ENCODE data around the gene ERF. TPM values are rescaled to one million over a fixed set of nuclear protein-coding genes. Genes with fewer than 3 reads are reported as not detected.

Gene ERF
- total RNA-seq, 1 experiment from 2014 or later: 17.0 TPM

DNA sequence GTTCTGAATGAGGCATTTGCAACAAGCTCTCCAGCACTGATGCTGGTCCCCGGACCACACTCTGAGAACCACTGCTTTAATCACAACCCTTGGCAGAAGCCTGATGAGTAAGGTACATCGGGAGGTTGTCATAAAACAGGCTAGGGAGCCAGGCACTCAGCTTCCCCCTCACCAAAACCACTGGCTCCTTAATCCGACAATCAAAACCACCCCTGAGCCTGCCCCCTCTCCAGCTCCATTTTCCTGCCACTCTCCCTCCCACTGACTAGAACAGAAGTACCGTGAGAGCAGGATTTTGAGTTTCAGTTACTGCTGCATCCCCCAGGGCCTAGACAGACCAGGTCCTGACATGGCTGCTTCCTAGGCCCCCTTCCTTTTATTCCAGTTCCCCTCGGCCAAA is 19.7 kb downstream of the ERF start:
- H3K79me2 ChIP-seq (ENCODE audit: low read length): peaks cover 14% of the 10 kb centered on the region

GRCh38 chr19:42234364-42234763 is 20.6 kb downstream of the ERF start:
- Histone ChIP-seq H3K27ac (ENCODE audit: low read length) (no peak overlapping the region), H4K20me1 (ENCODE audit: low read length) (no peaks in the 10 kb centered on the region), H3K36me3 (ENCODE audit: low read depth, low read length) (no peaks in the 10 kb centered on the region; the same call in 1 of the 2 replicates), H3K4me2 (ENCODE audit: low read length) (no peak overlapping the region), H2AFZ (ENCODE audit: low read length) (no peak overlapping the region), H3K9me2 (replicated peaks; ENCODE audit: low read length) (no peaks in the 10 kb centered on the region), H3K79me2 (ENCODE audit: low read length) (peaks cover 6% of the 10 kb centered on the region), H3K9me3 (ENCODE audit: low read length) (no peaks in the 10 kb centered on the region), H3K9ac (ENCODE audit: low read length) (no peak overlapping the region), H3F3A (ENCODE audit: low read length, unreplicated experiment) (no peaks in the 10 kb centered on the region), H3K27me3 (ENCODE audit: low read length) (no peaks in the 10 kb centered on the region), H3K4me3 (ENCODE audit: low read length) (no peak overlapping the region), H3K4me1 (ENCODE audit: insufficient read depth, low read length) (no peaks in the 10 kb centered on the region)
- no TSS peak for BruUV-seq (replicated peaks)
- ATAC-seq: no peak
- TF ChIP-seq EZH2 (IDR thresholded peaks at IDR 0.05; ENCODE audit: low read length, unreplicated experiment) (no peak), EZH2phosphoT487 (IDR thresholded peaks at IDR 0.05; ENCODE audit: borderline replicate concordance, low read length) (no peak)
- TF ChIP-seq, protein P1, sequence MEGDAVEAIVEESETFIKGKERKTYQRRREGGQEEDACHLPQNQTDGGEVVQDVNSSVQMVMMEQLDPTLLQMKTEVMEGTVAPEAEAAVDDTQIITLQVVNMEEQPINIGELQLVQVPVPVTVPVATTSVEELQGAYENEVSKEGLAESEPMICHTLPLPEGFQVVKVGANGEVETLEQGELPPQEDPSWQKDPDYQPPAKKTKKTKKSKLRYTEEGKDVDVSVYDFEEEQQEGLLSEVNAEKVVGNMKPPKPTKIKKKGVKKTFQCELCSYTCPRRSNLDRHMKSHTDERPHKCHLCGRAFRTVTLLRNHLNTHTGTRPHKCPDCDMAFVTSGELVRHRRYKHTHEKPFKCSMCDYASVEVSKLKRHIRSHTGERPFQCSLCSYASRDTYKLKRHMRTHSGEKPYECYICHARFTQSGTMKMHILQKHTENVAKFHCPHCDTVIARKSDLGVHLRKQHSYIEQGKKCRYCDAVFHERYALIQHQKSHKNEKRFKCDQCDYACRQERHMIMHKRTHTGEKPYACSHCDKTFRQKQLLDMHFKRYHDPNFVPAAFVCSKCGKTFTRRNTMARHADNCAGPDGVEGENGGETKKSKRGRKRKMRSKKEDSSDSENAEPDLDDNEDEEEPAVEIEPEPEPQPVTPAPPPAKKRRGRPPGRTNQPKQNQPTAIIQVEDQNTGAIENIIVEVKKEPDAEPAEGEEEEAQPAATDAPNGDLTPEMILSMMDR (conservative IDR thresholded peaks at IDR 0.05; ENCODE audit: low read depth, low read length): no peak
- ChIA-PET CTCF (no interaction called here), POLR2A (ENCODE audit: unreplicated experiment) (no interaction called here)
- no peak for DNase-seq
- intact Hi-C loops (cut with micrococcal nuclease): no loop called here

More for the DNA sequence above, 19.7 kb downstream of the ERF start:
- Histone ChIP-seq H3F3A (ENCODE audit: low read length, unreplicated experiment) (no peaks in the 10 kb centered on the region), H3K9me3 (ENCODE audit: low read length) (no peaks in the 10 kb centered on the region), H3K9ac (ENCODE audit: low read length) (no peak overlapping the region), H3K27me3 (ENCODE audit: low read length) (no peaks in the 10 kb centered on the region), H3K4me2 (ENCODE audit: low read length) (no peak overlapping the region), H4K20me1 (ENCODE audit: low read length) (no peaks in the 10 kb centered on the region), H3K4me3 (ENCODE audit: low read length) (no peak overlapping the region), H2AFZ (ENCODE audit: low read length) (no peak overlapping the region), H3K9me2 (replicated peaks; ENCODE audit: low read length) (no peaks in the 10 kb centered on the region), H3K36me3 (ENCODE audit: low read depth, low read length) (no peaks in the 10 kb centered on the region; the same call in 1 of the 2 replicates), H3K27ac (ENCODE audit: low read length) (no peak overlapping the region), H3K4me1 (ENCODE audit: insufficient read depth, low read length) (no peaks in the 10 kb centered on the region)
- intact Hi-C loops (cut with micrococcal nuclease): no loop called here
- ChIA-PET CTCF (no interaction called here), POLR2A (ENCODE audit: unreplicated experiment) (no interaction called here)
- TF ChIP-seq, protein P1 (conservative IDR thresholded peaks at IDR 0.05; ENCODE audit: low read depth, low read length): no peak
- TF ChIP-seq EZH2 (IDR thresholded peaks at IDR 0.05; ENCODE audit: low read length, unreplicated experiment) (no peak), EZH2phosphoT487 (IDR thresholded peaks at IDR 0.05; ENCODE audit: borderline replicate concordance, low read length) (no peak)
- DNase-seq (no peak), ATAC-seq (no peak)
- BruUV-seq (replicated peaks): no TSS peak

DNA sequence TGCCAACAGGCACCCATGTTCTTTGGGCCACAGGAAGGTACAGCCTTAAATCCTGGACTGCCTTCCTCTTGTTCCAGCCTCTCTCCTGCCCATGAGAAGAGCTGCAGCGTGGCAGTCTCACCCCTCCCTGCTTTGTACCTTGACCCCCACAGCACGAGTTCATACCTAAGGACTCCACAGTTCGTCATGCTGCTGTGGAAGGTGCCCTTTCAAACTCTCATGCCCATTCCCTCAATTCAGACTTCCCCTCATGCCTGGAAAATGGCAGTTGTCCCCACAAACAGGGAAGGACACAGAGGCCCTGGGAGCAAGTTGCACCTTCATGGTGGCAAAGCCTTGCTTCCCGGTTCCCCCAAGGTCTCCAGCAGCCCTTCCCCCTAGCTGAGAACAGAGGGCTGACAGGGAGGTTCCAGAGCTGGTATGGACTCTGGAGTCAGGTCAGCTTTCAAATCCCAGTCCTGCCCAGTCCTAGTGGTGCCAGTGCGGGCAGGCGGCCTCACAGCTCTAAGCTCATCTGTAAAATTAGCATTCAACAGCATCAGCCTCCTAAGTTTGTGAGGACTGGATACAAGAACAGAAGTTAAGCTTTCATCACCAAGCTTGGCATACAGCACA is 21.1 kb downstream of the ERF start:
- no peaks in the 10 kb centered on the region for H3K9me3 ChIP-seq (ENCODE audit: low read length)
- DNase-seq (no peak), ATAC-seq (no peak)
- CTCF ChIA-PET: no interaction called here
- no peak overlapping the region for H2AFZ ChIP-seq (ENCODE audit: low read length)
- no peaks in the 10 kb centered on the region; the same call in 1 of the 2 replicates for H3K36me3 ChIP-seq (ENCODE audit: low read depth, low read length)
- H3K4me3 ChIP-seq (ENCODE audit: low read length): no peak overlapping the region
- BruUV-seq (replicated peaks): no TSS peak
- no peaks in the 10 kb centered on the region for H3K4me1 ChIP-seq (ENCODE audit: insufficient read depth, low read length)
- no peaks in the 10 kb centered on the region for H3F3A ChIP-seq (ENCODE audit: low read length, unreplicated experiment)
- H3K27ac ChIP-seq (ENCODE audit: low read length): no peak overlapping the region
- POLR2A ChIA-PET (ENCODE audit: unreplicated experiment): no interaction called here
- H4K20me1 ChIP-seq (ENCODE audit: low read length): no peaks in the 10 kb centered on the region
- peaks cover under 1% of the 10 kb centered on the region; the same call in 1 of the 2 replicates for H3K79me2 ChIP-seq (ENCODE audit: low read length)
- H3K9ac ChIP-seq (ENCODE audit: low read length): no peak overlapping the region
- TF ChIP-seq, protein P1 (conservative IDR thresholded peaks at IDR 0.05; ENCODE audit: low read depth, low read length): no peak
- TF ChIP-seq EZH2 (IDR thresholded peaks at IDR 0.05; ENCODE audit: low read length, unreplicated experiment): no peak
- H3K4me2 ChIP-seq (ENCODE audit: low read length): no peak overlapping the region
- no peaks in the 10 kb centered on the region for H3K9me2 ChIP-seq (replicated peaks; ENCODE audit: low read length)
- intact Hi-C loops (cut with micrococcal nuclease): no loop called here
- H3K27me3 ChIP-seq (ENCODE audit: low read length): no peaks in the 10 kb centered on the region

All from PC-3 (cell line).